ENCODE data around the gene SLC10A7. TPM values are rescaled to one million over a fixed set of nuclear protein-coding genes. Genes with fewer than 3 reads are reported as not detected.

SLC10A7 gene
- total RNA-seq, 1 donor from 2014 or later = 24.0 TPM

DNA sequence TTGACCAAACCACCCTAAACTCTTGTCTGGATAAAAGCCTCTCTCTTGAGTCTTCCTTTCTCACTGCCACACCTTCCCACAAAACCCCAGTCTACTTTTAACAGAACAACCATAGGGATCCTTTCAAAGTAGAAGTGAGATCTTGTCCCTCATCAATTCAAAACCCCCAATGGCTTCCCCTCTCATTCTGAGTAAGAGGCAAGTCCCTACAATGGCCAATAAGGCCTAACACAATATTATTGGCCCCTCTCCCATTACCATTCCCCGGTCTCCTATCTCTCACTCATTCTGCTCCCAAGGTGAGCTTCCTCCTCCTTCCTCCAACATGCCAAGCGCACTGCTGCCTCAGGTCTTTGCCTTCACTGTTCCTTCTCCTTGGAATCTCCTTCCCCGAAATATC, 250.3 kb downstream of the SLC10A7 start:
- intact Hi-C loops (cut with micrococcal nuclease) = no loop called here

DNA sequence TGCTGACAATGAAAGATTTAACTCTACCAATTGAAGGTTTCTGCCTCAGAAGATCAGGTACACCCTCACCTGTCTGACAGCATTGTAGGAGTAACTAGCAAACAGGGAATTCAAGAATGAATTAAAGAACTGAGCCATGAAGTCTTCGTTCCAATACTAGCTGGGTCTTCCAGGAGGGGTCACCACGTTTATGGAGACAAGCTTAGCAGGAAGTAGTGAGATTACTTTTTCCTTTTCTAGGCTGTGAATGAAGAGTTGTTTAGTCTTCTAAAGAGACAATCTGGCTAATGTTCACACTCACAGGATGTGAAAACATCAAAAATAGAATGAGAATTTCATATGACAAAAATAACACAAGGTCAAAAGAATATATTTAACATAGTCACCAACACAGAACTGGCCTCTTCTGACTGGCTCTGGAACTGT, 252.5 kb downstream of the SLC10A7 start:
- intact Hi-C loops (cut with micrococcal nuclease) = no loop called here

DNA sequence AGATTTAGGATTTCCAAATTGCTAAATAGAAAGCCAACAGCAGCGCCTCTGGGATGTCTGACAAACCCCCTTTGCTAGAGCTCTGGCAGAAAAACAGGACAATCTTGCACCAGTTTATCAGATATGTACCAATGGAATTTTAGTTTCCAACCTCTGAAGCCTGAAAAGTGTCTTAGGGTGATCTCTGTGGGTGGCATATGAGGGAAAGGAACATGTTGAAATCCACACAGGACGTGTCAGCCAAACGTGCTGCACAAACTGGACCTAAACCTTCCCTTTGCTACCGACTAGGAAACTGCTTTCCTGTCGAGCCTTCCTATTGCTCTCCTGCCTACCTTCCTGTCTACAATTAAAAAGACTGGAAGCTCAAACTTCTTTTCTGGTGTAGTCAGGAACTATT, 253.9 kb downstream of the SLC10A7 start:
- intact Hi-C loops (cut with micrococcal nuclease) = no loop called here

DNA sequence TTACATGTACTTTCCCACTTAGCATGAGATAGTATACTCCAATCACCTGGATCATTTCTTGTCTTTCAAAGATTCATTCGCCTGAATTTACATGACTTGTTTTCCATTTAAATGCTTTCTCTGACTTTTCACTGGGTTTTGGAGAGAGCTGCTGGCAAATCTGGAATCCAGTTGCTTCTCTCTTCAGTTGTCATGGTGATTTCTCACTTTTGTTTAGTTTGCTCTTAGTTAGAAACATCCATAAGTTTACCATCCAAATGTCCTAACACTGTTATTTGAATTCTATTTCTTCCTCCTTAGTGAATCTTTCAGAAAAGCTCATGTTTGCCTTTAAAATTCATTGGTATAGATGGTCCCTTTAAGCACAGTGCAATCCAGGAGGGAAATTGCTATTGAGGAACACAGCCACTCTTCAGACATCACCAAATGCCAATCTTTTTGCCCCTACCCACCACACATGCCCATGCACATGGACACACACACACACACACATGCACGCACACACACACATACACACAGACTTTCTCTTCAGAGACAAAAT, 255.7 kb downstream of the SLC10A7 start:
- intact Hi-C loops (cut with micrococcal nuclease) = no loop called here

DNA sequence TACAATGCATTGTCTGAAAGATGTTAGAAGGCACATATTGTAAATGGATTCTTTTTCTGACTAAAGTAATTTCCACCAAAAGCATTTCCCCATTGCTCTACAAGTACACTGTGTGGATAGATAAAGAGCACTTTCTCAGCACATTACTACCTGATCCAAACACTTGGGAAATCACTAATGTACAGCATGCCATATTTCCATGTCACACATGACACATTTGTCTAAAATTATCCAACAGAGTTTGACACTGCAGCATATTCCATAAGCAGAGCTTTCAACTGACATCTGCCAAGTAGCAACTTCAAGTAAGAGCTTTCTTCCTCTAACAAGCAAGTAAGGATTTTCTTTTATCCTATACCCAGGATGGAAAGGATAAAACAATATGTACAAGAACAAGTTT, 257.9 kb downstream of the SLC10A7 start:
- intact Hi-C loops (cut with micrococcal nuclease) = no loop called here

DNA sequence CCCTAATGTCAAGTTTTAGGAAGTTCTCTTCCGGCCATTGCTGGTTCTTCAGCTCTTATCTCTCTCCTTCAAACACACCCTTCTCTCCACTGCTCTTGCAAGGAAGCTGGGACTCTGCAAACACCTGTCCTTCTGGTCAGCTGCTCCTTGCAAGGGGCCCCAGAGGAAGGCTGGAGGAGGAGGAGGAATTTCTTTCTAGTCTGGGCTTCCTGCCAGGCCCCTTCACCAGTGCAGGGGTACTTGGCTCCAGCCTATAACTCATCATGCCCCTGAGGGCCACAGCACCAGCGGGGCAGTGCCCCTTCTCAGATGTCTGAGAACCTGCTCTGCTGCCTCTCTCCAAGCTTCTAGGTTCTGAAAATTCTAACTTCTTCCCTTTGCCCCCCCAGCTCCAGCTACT, 260.7 kb downstream of the SLC10A7 start:
- intact Hi-C loops (cut with micrococcal nuclease) = no loop called here

DNA sequence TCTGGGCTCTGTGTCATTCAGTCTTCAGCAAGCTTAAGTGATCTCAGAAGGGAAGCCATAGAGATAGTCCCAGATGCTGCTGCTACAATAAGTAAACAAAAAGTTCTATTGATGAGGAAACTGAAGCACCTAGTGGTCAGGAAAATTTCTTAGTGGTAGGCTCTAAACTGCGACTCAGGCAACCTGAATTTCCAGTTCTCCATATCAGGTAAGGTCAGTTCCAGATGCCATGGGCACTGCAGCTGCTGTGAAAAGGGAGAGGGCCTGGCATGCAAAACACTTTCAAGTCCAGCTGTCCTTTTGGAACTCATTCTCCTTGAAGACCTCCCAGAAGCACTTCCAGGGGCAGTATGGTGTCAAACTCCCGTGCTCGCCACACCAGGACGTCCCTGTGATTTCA, 261.2 kb downstream of the SLC10A7 start:
- intact Hi-C loops (cut with micrococcal nuclease) = no loop called here

DNA sequence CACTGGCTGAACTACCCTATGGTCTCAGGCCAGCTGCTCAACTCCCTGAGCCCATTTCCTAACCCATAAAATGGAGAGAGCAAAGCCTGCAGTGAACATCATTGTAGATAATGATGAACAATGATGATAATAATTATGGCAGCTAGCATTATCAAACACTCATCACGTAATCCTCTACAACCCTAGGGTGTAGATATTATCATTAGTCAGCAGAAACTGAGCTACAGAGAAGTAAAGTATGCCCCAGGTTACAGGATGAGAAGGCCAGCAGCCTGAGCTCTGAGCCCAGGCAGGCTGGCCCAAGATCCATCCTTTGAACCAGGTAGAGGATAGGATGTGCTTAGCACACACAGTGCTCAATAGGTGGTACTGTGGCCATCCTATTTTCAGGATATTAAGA, 264.2 kb downstream of the SLC10A7 start:
- intact Hi-C loops (cut with micrococcal nuclease) = no loop called here

DNA sequence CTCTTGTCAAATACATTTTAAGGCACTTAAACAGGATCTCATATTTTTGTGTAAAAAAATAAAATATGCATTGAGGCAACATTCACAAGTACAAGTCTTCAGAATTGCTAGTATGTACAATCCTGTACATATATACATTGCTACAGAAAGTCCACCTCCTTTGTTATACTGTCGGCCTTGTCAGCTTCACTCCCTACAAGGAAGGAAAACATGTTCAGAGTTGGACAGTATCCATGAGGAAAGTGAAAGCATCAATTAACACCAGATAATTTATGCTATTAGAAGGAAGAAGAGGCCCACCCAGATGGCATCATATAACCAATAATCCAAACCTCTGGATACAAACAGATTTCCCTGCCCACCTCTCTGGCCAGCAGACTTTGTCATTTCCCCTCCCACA, 265.4 kb downstream of the SLC10A7 start:
- intact Hi-C loops (cut with micrococcal nuclease) = no loop called here

DNA sequence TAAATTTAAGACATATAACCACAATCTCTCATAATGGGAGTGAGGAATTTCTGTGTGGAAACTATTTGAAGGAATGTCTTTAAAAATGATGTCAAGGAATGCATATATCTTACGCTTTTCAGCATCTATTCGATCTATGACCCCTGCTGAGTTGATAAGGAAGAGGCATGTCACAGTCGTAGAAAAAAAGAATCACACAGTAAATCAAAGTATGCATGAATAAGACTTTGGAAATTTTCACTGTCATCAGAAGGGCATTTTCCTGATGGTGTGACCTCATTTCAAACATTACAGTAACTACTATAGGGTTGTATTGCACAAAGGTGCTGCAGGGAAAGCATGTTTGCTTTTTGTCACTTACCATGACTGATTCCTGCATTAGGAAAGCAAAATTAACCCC, 265.9 kb downstream of the SLC10A7 start:
- intact Hi-C loops (cut with micrococcal nuclease) = no loop called here

DNA sequence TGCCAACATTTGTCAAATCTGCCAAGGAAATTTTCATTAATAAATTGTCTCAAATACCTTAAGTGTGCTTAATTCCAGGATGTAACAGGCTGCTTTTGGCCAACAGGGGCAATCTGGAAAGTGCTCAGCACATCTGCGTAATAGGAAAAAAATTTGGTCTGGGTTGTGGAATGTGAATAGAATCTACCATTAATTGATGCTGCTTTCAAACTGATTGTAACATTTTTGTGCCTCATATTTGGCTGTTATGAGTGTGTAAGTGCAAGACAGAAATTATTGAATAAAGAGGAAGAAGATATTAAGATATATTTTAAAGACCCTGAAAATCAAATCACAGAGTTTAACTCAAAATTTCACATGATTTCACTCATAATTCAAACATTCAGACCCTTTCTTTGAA, 266.3 kb downstream of the SLC10A7 start:
- intact Hi-C loops (cut with micrococcal nuclease) = no loop called here

DNA sequence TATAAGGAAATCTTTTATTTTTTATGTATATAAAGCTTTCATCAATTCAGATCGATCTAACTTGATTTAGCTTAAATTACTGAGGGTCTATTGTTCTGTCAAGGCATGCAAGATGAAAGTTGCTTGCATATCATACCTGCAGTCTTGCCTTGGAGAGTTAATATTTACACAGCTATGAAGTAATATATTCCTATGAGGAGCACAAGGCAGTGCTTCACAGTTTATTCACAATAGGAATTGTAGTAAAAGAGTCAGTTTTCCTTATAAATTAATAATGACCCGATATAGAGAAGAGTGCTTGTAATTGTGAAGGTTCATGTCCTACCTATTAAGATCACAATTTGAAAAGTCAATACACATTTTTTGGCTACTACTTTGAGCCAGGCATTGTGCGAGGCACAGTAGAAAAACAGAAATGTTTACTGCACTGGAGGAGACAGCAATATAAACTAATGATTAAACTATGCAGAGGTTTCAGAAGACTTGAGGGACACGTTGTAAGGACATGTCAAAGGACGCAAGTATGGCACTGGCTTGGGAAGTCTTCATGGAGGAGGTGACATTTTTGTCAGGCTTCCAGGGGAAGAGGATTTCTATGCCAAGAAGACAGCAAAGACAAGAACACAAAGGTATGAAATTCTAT, 268.6 kb downstream of the SLC10A7 start:
- intact Hi-C loops (cut with micrococcal nuclease) = no loop called here

DNA sequence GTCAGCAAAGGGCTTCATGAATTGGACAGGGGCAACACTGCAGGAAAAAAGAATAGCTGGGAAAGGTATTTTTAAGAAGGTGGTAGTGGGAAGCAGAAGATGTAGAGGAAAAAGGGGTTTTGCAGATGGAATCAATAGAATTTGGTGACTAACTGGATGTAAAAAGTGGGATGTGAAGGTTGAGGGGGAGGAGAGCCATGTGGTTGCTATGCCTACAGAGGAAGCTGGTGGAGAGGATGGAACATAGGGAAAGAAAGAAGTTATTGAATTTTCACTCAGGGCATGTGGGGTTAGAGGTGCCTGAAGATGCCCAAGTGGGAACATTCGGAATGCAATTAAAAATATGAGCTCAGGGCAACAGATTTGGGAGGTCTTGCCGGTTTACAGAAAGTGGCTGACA, 274.4 kb downstream of the SLC10A7 start:
- intact Hi-C loops (cut with micrococcal nuclease) = no loop called here

DNA sequence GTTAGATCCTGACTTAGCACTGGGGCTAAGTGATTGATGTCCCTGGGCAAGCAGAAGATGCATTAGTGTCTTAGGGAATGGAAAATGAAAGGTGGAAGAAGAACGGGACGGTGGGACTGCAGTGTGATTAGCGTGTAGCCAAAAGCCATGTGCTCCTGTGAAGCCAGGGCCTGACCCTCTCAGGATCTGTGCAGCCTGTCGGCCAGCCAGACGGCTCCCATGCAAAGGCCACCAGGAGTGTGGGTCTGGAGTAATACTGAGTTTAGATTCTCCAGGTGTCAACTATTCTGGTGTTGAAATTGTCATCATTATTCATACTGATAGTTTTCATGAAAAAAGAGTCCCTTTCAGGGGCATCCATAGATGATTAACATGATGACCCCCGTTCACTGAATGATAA, 275.4 kb downstream of the SLC10A7 start:
- intact Hi-C loops (cut with micrococcal nuclease) = no loop called here

DNA sequence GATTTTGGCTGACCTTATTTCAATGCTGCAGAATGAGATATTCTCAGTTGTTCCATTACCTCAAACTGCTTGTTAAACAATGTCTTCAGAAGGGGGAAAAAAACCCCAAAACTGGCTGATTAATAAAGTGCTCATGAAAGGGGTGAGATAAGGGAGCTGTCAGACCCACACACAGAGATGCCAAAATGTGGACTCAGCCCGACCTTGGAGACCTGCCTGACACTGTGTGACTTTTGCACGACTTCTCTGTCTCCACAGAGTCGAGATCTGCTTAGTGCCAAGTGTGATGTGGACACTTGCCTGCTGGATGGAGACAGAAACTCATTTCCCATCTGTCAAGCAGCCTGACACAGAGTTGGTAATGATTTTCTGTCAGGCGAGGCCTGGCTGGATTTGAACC, 275.9 kb downstream of the SLC10A7 start:
- intact Hi-C loops (cut with micrococcal nuclease) = no loop called here

DNA sequence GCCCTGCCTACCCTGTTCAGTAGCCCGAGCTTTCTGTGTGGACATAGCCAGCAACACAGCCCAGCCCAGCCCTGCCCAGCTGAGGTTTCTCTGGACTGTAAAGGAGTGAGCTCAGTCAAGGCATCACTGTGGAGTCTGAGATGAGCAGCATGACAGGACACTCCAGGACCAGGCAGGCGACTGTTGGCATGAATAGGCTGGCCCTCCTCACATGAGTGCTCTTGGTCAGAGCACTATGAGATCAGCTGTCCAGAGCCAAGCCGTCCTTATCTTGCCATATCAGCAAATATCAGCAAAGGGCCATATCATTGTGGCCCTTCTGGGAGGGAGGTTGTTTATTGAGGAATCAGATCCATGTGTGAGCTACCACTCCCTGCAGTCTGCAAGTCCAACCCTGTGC, 276.5 kb downstream of the SLC10A7 start:
- intact Hi-C loops (cut with micrococcal nuclease) = no loop called here

DNA sequence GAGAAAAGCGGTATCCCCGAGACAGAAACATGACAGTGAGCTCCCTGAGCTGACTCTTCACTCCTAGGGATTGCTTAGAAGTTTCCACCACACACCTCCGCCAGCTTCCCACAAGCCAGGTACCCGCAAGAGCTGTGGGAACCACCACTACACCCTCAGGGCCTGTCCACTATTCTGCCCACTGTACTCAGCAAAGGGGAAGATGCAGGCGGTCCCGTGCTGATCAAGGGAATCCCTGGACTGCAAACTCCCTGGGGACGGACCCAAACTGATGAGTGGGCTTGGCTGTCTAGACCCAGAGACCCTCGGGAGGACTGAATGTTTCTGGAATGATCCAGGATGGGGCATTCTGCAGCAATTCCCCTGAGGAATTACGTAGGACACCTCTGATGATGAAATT, 277.2 kb downstream of the SLC10A7 start:
- intact Hi-C loops (cut with micrococcal nuclease) = no loop called here

DNA sequence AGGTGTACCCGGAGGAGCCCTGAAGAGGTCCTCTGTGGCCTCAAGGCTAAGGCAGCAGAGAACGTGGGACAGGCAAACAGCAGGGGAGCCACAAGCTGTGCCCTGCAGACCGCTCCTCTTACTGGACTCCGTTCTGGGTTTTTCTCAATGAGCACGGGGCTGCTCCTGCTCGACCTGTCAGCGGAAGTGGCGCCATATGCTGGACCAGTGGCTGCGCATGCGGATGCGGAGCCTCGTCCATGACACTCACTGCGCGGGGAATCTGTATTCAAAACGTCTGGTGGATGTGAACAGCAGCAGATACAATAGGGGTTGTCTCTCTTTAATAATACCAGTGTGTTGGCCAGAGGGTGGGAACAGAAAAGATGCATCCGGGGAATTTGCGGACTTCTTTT, 277.9 kb downstream of the SLC10A7 start:
- intact Hi-C loops (cut with micrococcal nuclease) = loop anchor here (2.0 kb wide), 2 partner anchors 277 to 853 kb away; partner anchors contain the start of gene SLC10A7

DNA sequence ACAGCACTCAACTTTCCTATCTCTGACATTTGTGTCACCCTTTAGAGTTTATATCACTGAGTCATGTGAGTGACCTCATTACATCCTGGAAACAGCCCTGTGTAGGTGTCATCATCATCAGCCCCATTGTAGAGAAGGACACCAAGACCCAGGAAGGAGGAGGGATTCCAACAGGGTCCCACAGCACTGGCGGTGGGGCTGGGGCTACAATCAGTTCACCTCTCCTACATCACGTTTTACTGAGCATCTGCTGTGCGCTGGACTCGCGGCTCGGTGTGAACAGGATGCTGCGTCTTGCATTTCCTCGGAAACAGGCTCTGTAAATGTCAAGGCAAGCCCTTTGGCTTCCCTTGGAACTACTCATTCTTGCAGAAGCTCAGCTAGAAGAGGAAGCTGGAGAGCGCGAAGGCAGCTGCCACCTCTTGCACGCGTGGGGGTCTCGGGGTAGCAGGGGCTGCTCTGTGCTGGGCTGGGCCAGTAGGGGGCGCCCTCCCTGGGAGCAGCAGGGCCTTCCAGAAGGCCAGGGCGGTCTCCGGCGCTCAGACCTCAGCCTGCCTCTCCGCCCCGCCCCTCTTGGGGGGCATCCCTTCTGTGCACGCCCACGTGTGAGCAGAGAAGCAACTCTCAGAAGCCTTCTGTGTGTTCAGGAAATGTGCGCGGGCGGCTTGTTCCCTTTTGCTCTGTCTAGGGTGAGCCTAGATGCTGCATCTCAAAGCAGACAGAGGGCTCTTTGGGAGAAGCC, 278.4 kb downstream of the SLC10A7 start:
- intact Hi-C loops (cut with micrococcal nuclease) = loop anchor here (2.0 kb wide), 2 partner anchors 277 to 853 kb away; partner anchors contain the start of gene SLC10A7

DNA sequence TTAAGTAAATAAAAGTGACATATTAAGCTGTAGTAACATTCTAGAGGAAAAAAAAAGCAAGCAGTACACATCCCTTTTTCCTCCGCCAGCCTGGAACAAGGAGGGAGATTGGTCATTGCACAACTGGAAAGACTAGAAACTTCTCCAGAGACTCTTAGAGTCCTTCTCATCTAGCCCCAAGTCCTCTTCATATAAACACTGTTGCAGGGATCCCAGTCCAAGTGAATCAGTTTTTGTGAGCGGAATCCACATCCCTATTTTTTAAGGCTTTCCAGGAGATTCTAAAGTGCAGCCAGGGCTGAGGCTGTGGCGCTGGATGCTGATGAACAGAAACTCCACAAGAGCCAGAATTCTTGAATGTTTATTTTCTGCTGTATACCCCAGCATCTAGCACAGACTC, 283.6 kb downstream of the SLC10A7 start:
- intact Hi-C loops (cut with micrococcal nuclease) = no loop called here

DNA sequence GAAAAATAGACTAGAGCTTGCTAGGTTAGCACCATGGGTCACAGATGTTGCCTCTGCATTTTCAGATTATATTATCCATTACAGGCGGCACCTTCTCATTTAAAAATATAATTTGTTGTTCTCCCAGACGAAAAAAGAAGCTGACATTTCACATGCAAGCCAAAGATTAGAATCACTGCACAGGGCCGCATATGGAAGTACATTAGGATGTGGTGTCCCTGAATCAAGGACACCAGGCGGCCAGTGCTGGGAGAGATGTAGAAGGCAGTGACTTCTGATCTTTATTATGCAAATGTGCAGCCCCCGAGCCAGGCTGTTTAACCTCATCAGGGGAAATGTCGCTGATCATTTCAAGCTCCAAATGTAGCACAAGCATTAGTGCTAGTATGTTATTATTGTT, 284.6 kb downstream of the SLC10A7 start:
- intact Hi-C loops (cut with micrococcal nuclease) = no loop called here

DNA sequence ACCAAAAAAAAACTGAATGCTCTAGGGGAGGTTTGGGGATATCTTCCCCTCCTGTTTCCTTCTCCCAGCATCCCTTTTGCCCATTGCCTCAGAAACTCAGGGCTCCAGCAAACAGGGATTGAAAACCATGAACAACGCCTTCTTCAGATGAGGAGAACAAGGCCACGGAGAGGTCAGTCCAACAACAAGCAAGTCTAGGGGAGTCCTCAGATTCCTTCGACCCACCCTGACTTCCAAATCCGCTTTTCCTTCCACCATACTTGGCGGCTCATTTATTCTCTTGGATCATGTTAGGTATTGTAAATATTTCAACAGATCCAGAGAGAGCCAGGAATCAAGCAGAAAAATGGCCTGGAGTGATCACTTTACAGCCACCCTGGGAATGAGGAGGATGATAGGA, 285.5 kb downstream of the SLC10A7 start:
- intact Hi-C loops (cut with micrococcal nuclease) = no loop called here

DNA sequence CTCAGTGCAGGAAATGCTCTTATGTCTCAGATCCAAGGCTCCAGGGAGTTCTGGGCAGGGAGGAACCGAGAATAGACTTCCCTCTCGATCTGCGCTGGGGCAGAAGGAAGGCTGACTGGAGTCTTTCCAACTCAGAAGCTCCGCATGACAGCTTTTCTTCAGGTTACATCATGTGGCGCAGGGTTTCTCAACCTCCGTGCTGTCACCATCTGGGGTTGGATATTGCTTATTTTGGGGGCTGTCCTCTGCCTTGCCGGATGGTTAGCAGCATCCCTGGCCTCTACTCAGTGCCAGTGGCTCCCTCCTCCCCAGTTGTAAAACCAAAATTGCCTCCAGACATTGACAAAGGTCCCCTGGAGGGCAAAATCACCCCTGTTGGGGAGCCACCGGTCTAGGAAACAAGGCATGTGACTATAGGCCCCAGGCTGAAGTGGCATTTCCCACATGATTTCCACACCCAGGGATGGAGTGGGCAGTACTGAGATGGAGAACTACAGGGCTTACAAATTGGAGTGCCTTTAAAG, 286.0 kb downstream of the SLC10A7 start:
- intact Hi-C loops (cut with micrococcal nuclease) = no loop called here
